Stromal cell of bone marrow (primary cell): ENCODE data around the gene ABI3BP.
A peak's percentile ranks its signal among the peaks of the same experiment; 100 is the strongest.

ENCODE experiments used
- DNase-seq: peaks from one replicate; pipeline ENCODE4 v3.0.0-alpha.2; 2012; ENCODE audit warnings: low read depth

ABI3BP gene

GRCh38 chr3:100836661-100837060 lies 156.6 kb downstream of the ABI3BP start:
- DNase-seq = no peak

GRCh38 chr3:100834332-100834731 lies 158.9 kb downstream of the ABI3BP start:
- no peak for DNase-seq

GRCh38 chr3:100833483-100833882 lies 159.7 kb downstream of the ABI3BP start:
- DNase-seq = no peak

- DNase-seq = no peak
Observed at GRCh38 chr3:100831629-100832028, 161.6 kb downstream of the ABI3BP start.

- DNase-seq = no peak
Observed at GRCh38 chr3:100830931-100831330, 162.3 kb downstream of the ABI3BP start.

GRCh38 chr3:100825574-100825973 lies 167.6 kb downstream of the ABI3BP start:
- DNase-seq = no peak

- DNase-seq = no peak
Observed at GRCh38 chr3:100815583-100815982, 177.6 kb downstream of the ABI3BP start.

GRCh38 chr3:100813828-100814227 lies 179.4 kb downstream of the ABI3BP start:
- DNase-seq = no peak

- no peak for DNase-seq
Observed at GRCh38 chr3:100811779-100812507, 181.3 kb downstream of the ABI3BP start.

- peak; percentile 54 for DNase-seq
Observed at GRCh38 chr3:100810671-100811070, 182.6 kb downstream of the ABI3BP start.

GRCh38 chr3:100804631-100805030 lies 188.6 kb downstream of the ABI3BP start:
- no peak for DNase-seq

GRCh38 chr3:100803711-100804110 lies 189.5 kb downstream of the ABI3BP start:
- no peak for DNase-seq

GRCh38 chr3:100802126-100802525 lies 191.1 kb downstream of the ABI3BP start:
- DNase-seq = no peak

- no peak for DNase-seq
Observed at GRCh38 chr3:100798012-100798411, 195.2 kb downstream of the ABI3BP start.

GRCh38 chr3:100796556-100796955 lies 196.7 kb downstream of the ABI3BP start:
- DNase-seq = no peak

GRCh38 chr3:100789579-100789978 lies 203.6 kb downstream of the ABI3BP start:
- DNase-seq = no peak

GRCh38 chr3:100783619-100784018 lies 209.6 kb downstream of the ABI3BP start:
- DNase-seq = no peak

- DNase-seq = no peak
Observed at GRCh38 chr3:100782906-100783305, 210.3 kb downstream of the ABI3BP start.

GRCh38 chr3:100782348-100782747 lies 210.9 kb downstream of the ABI3BP start:
- DNase-seq = no peak

- DNase-seq = no peak
Observed at GRCh38 chr3:100781301-100781700, 211.9 kb downstream of the ABI3BP start.

- DNase-seq = no peak
Observed at GRCh38 chr3:100780071-100780622, 213.1 kb downstream of the ABI3BP start.

GRCh38 chr3:100779480-100779879 lies 213.7 kb downstream of the ABI3BP start:
- no peak for DNase-seq

GRCh38 chr3:100777271-100777670 lies 215.9 kb downstream of the ABI3BP start:
- DNase-seq = peak; percentile 52

GRCh38 chr3:100776746-100777145 lies 216.5 kb downstream of the ABI3BP start:
- DNase-seq = no peak
